Adrenal gland (tissue), 12 donors: ENCODE results near the gene RABGAP1. TPM values are rescaled to one million over a fixed set of nuclear protein-coding genes. Genes with fewer than 3 reads are reported as not detected.

Experiments used
- DNase-seq, 7 donors: peaks; one replicate each; pipeline ENCODE4 v3.0.0-alpha.2; 2019 to 2020
- H3K27ac ChIP-seq, 5 donors: fragments of 200-600 bp; sonication (generic) in 4 of 5; 1 replicate in 3 of 5; 2 replicates in 2 of 5; pipeline versions ENCODE4 v1.5.1 to v1.8.0; 2016 to 2020; ENCODE audit warnings: mild to moderate bottlenecking in 1 of 5
- H3K27me3 ChIP-seq: fragments of 200-600 bp; 2 replicates; pipeline ENCODE4 v1.8.0; 2021
- H3K36me3 ChIP-seq, 2 donors: fragments of 200-600 bp; replicated peaks in 1 of 2; 1 replicate in 1 of 2; 2 replicates in 1 of 2; pipeline versions ENCODE4 v1.5.1 to v1.8.0; 2018 to 2022
- H3K4me1 ChIP-seq, 2 donors: fragments of 200-600 bp; replicated peaks in 1 of 2; 1 replicate in 1 of 2; 2 replicates in 1 of 2; pipeline versions ENCODE4 v1.5.1 to v1.8.0; 2018 to 2021
- H3K4me3 ChIP-seq, 4 donors: fragments of 200-600 bp; sonication (generic) in 3 of 4; one replicate each; pipeline ENCODE4 v1.5.1; 2016 to 2018
- H3K9me3 ChIP-seq, 3 donors: fragments of 200-600 bp; sonication (generic) in 1 of 3; replicated peaks in 1 of 3; 1 replicate in 2 of 3; 2 replicates in 1 of 3; pipeline versions ENCODE4 v1.5.1 to v1.8.0; 2016 to 2021
- CTCF ChIP-seq, 6 experiments: fragments of 450-650 bp in 4 of 6; fragments of 200-600 bp in 2 of 6; sonication (generic) in 1 of 6; IDR thresholded peaks; 1 replicate in 5 of 6; 2 replicates in 1 of 6; pipeline versions ENCODE4 v1.5.1 to v1.8.0; 2016 to 2021; ENCODE audit warnings: antibody characterized with exemption in 6 of 6, mild to moderate bottlenecking in 2 of 6, moderate library complexity in 1 of 6
- POLR2A ChIP-seq, 2 donors: fragments of 450-650 bp; IDR thresholded peaks; one replicate each; pipeline ENCODE4 v1.6.1; 2017; ENCODE audit warnings: antibody characterized with exemption in 2 of 2, mild to moderate bottlenecking in 2 of 2, moderate library complexity in 1 of 2
- WGBS, 4 donors: extraction: QIAGEN DNeasy Blood & Tissue Kit in 2 of 4; methylation state at CpG; one replicate each; pipeline versions ENCODE4 v1.1.5 to v1.1.7; 2013 to 2017; 5-methylcytosine and 5-hydroxymethylcytosine counted together
- intact Hi-C, 2 donors: fragments of 100-400 bp; cut with DNase I; formaldehyde crosslinking; loops; one replicate each; pipeline versions ENCODE4 v1.14.1 to v1.15.0; 2022 to 2023
- polyA plus RNA-seq, 3 donors: library from polyadenylated mRNA; stranded (reverse); fragments of 200-250 nt in 2 of 3; fragments of 350-450 nt in 1 of 3; fragmentation: Illumina TruSeq in 1 of 3; extraction: RNeasy Lipid Tissue Mini Kit (QIAGEN cat#74804) in 1 of 3; gene quantifications; one replicate each; pipeline ENCODE4 v1.2.3, GENCODE V29; 2013 to 2014
- total RNA-seq, 9 donors: library from RNA; depleted of rRNA in 4 of 9; stranded (reverse); fragments of >200 nt in 4 of 9; fragments of 120-200 nt in 1 of 9; fragmentation: NEBNext Ultra II Directional in 1 of 9; extraction: Animal tissue kit (Norgen Biotek cat#: 25700) in 1 of 9; gene quantifications; one replicate each; pipeline versions ENCODE4 v1.1.0 to v1.2.4, GENCODE V29; 2013 to 2023
- donor health status: healthy with polysubstance abuse.
- donor health status: Bipolar disorder and iron deficiency.
- donor health status: DM: yes; HTN: yes; CAD: no.
- donor health status: DM: no; HTN: no; CAD: no.
- donor health status: DM: no; HTN: no; CAD: no.
- donor health status: DM: yes; HTN: yes; CAD: no.

RABGAP1 gene
- total and polyA plus RNA-seq, 12 donors: 8.5 to 62.3 (median 34.3) TPM

DNA sequence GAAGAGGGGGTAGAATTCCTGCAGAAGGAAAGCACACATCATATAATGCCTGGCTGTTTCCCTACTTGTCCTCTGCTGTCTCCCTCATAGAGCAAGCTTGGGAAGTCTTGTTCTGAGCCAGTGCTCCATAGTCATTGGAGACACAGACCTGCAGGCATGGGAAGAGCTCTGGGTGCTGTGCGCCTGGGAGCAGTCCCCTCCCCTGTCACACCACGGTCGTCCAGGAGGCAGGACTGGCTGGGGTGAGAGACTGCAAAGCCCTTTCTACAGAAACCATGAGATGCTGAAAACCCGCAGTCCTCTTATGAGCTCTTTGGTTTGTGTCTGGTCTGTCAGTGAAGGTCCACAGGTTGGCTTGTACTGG, 157.3 kb downstream of the RABGAP1 start:
- no peaks in the 10 kb centered on the region for H3K4me1 ChIP-seq
- H3K27ac ChIP-seq: no peak overlapping the region
- no peaks in the 10 kb centered on the region for H3K27me3 ChIP-seq
- DNase-seq: no peak
- TF ChIP-seq CTCF (IDR thresholded peaks at IDR 0.05): no peak
- no peak for TF ChIP-seq POLR2A (IDR thresholded peaks at IDR 0.05)
- WGBS, 4 donors: 65 to 92% (median 87%) methylated on average over 4 of the region's 4 CpGs
- no peak overlapping the region for H3K4me3 ChIP-seq
- no peaks in the 10 kb centered on the region for H3K9me3 ChIP-seq
- peaks cover 0 to 58% of the 10 kb centered on the region in 2 donors for H3K36me3 ChIP-seq
- intact Hi-C loops: no loop called here

DNA sequence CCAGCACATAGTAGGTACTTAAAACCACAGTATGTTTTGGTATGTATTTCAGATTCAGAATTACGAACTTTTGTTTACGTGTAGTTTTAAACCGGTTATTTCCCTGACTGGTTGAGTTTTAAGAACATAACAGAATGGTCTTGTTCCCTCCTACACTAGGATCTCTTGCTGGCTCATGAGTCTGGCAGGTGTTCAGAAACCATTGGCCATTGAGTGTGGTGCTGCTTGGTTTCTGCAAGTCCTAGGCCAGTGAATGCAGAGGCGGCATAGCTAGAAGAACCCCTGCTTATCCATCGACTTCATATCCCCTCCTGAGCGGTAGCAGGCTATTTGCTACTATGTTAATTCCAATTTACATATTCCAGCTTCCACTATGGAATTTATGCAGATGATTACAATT, 158.2 kb downstream of the RABGAP1 start:
- Histone ChIP-seq H3K4me1 (no peaks in the 10 kb centered on the region), H3K36me3 (peaks cover 0 to 58% of the 10 kb centered on the region in 2 donors), H3K27ac (no peak overlapping the region), H3K4me3 (no peak overlapping the region), H3K9me3 (no peaks in the 10 kb centered on the region), H3K27me3 (no peaks in the 10 kb centered on the region)
- no peak for TF ChIP-seq CTCF (IDR thresholded peaks at IDR 0.05)
- TF ChIP-seq POLR2A (IDR thresholded peaks at IDR 0.05): no peak
- intact Hi-C loops: no loop called here
- DNase-seq: no peak
- WGBS, 4 donors: 93 to 98% (median 97%) methylated on average over 6 of the region's 6 CpGs

DNA sequence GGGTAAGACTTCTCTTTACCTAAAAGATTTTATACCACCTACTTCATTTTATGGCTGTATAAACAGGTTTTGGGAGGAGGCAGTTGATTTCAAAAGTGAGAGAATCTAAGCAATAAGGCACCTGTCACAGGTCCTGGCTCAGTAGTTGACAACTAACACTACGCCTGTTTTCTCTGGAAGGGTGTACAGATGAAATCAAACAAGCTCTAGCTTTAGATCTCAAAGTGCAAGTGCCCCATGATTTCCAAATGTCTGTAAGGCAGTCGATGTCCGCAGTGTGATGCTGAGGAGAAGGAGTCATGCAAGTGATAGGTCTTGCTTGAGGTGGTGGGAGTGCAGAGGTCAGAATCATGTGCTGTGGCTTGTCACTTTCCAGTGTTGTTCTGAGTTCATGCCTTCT, 158.7 kb downstream of the RABGAP1 start:
- Histone ChIP-seq H3K27ac (no peak overlapping the region), H3K27me3 (no peaks in the 10 kb centered on the region), H3K4me1 (no peaks in the 10 kb centered on the region), H3K4me3 (no peak overlapping the region), H3K36me3 (peaks cover 0 to 63% of the 10 kb centered on the region in 2 donors), H3K9me3 (no peaks in the 10 kb centered on the region)
- 93 to 97% (median 95%) methylated on average over 3 of the region's 3 CpGs for WGBS, 4 donors
- no peak for TF ChIP-seq POLR2A (IDR thresholded peaks at IDR 0.05)
- no peak for TF ChIP-seq CTCF (IDR thresholded peaks at IDR 0.05)
- intact Hi-C loops: no loop called here
- no peak for DNase-seq

GRCh38 chr9:123102375-123103113, 161.7 kb downstream of the RABGAP1 start:
- Histone ChIP-seq H3K4me1 (no peaks in the 10 kb centered on the region), H3K27me3 (no peaks in the 10 kb centered on the region), H3K36me3 (peaks cover 0 to 59% of the 10 kb centered on the region in 2 donors), H3K9me3 (no peaks in the 10 kb centered on the region), H3K27ac (no peak overlapping the region), H3K4me3 (no peak overlapping the region)
- no peak for DNase-seq
- no peak for TF ChIP-seq POLR2A (IDR thresholded peaks at IDR 0.05)
- TF ChIP-seq CTCF (IDR thresholded peaks at IDR 0.05): no peak
- 92 to 96% (median 95%) methylated on average over 3 of the region's 3 CpGs for WGBS, 4 donors
- intact Hi-C loops: no loop called here
